A673 (cell line): ENCODE measurements around the gene BOK.

Source experiments
- EZH2 ChIP-seq: fragments of 200-600 bp; sonication (generic); IDR thresholded peaks from 2 replicates; pipeline ENCODE4 v1.6.1; 2017; ENCODE audit warnings: borderline replicate concordance, low read depth, mild to moderate bottlenecking, mixed read lengths, antibody characterized with exemption, low read length; ENCODE audit not compliant: poor library complexity, severe bottlenecking
- TF ChIP-seq, protein P1 (sequence below): fragments of 300-800, 200-600 bp; sonication (generic); conservative IDR thresholded peaks from 2 replicates; pipeline ENCODE4 v1.5.1; 2017; ENCODE audit warnings: low read depth, mild to moderate bottlenecking, antibody characterized with exemption, low read length, moderate library complexity, mixed read lengths

DNA sequence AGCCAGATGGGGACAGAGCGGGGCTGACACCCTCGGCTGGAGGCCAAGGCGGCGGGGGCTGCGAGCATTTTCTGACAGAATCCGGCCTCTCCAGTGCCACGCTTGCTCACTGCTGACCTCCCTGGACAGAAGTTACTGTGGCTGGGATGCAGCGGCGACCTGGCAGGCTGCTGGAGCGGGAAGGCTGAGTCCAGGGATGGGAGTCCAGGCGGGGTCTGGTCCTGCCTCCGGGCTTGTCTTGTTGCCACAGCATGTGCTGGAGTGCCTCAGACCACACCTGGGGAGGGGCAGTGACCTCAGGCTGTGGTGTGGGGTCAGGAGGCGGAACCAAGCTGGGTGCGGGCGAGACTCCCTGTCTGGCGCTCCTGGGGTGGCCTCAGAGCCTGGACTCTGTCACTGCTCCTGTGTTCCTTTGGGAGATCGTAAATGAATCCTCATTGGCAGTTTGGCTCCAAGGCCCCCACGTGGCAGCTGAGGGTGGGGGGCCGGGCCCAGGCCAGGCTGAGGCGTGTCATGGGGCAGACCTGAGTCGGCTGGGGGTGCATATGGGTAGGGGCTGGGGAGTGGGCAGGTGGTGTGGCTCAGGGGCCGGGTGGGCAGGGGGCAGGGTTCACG is 5.5 kb downstream of the BOK start:
- TF ChIP-seq, protein P1, sequence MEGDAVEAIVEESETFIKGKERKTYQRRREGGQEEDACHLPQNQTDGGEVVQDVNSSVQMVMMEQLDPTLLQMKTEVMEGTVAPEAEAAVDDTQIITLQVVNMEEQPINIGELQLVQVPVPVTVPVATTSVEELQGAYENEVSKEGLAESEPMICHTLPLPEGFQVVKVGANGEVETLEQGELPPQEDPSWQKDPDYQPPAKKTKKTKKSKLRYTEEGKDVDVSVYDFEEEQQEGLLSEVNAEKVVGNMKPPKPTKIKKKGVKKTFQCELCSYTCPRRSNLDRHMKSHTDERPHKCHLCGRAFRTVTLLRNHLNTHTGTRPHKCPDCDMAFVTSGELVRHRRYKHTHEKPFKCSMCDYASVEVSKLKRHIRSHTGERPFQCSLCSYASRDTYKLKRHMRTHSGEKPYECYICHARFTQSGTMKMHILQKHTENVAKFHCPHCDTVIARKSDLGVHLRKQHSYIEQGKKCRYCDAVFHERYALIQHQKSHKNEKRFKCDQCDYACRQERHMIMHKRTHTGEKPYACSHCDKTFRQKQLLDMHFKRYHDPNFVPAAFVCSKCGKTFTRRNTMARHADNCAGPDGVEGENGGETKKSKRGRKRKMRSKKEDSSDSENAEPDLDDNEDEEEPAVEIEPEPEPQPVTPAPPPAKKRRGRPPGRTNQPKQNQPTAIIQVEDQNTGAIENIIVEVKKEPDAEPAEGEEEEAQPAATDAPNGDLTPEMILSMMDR = no peak
- no peak for TF ChIP-seq EZH2
